ENCODE data around the gene FBXW11.

FBXW11 gene

GRCh38 chr5:172015346-172015745 lies 8.9 kb upstream of the FBXW11 start:
- DNase-seq, result no peak

DNA sequence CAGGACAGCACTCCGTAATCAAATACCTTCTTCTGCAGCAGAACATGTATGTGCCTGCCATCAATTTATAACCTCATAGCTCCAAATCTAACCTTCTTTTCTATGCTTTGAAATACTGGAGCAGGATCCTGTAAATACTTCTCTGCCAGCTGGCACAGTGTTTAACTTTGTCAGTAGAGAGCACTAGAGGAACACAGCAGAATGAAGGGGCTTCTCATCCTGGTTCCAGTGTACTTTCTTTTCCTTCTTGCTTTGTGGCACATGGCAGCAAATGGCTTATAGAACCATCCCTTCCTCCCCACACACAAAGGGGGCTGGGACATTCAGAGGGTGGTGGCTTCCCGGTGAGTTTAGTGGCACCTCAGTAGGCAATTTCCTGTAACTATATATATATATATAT lies 3.8 kb upstream of the FBXW11 start:
- DNase-seq, result no peak

GRCh38 chr5:172009536-172010270 lies 3.3 kb upstream of the FBXW11 start:
- DNase-seq, result no peak

DNA sequence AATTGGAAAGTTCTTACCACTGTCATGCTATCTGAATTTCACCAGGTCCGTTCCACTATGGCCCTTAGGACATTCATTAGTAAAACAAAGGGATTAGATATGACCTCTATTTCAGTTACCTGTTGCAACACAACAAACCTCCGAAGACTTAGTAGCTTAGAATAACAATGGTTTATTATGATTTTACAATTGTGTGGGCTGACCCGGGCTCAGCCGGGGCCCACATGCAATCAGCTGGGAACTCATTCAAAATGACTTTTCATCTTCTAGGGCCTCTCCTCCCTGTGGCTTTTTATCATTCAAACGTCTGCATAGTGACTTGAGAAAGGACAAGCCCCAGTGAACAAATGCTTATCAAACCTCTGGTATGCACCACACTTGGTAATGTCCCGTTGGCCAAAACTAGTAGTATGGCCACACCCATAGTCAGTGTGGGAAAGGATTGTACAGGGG lies 2.3 kb upstream of the FBXW11 start:
- DNase-seq, result no peak

GRCh38 chr5:172008111-172008455 lies 1.6 kb upstream of the FBXW11 start:
- DNase-seq, result no peak

- no peak for DNase-seq
Measured at GRCh38 chr5:172007175-172008110, 1.0 kb upstream of the FBXW11 start.

- no peak for DNase-seq
Measured at GRCh38 chr5:172005708-172006320, 624 bp downstream of the FBXW11 start.

DNA sequence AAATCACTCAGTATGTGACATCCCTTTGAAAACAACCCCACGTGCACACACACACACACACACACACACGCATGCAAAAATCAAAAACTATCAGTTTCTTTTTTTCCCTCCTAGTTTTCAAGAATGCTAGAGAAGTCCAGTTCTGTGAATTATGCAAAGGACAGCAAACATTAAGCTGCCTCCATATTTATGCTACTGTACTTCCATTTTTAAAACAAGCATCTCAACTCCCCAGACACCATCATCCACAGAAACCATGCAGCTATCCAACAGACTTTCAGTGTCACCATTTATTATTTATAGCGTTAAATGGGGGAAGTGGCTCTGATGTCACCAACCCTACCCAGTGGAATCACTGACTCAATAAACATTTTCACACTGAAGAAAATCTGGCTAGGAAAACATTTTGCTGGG lies 1.6 kb downstream of the FBXW11 start:
- no peak for DNase-seq

DNA sequence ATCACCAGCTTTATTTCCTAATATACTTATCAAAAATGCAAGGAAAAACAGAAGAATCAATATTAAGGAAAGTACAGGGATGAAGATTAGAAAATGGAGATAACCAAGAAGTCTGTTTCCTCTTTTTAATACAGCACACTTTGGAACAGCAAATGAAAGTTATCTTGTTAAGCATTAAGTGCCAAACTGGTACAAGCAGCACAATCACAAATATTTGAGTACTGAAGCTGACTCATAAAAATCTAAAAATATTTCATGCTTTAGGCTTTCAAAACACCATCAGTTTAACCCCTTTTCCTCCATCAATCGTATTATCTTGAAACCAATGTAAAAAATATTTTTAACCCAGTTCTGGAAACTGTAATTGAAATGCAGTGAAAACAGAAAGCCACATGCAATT lies 2.7 kb downstream of the FBXW11 start:
- no peak for DNase-seq

GRCh38 chr5:172002840-172003512 lies 3.5 kb downstream of the FBXW11 start:
- DNase-seq, result no peak

- DNase-seq, result no peak
Measured at GRCh38 chr5:172002310-172002709, 4.1 kb downstream of the FBXW11 start.

GRCh38 chr5:171999877-172000276 lies 6.6 kb downstream of the FBXW11 start:
- no peak for DNase-seq

DNA sequence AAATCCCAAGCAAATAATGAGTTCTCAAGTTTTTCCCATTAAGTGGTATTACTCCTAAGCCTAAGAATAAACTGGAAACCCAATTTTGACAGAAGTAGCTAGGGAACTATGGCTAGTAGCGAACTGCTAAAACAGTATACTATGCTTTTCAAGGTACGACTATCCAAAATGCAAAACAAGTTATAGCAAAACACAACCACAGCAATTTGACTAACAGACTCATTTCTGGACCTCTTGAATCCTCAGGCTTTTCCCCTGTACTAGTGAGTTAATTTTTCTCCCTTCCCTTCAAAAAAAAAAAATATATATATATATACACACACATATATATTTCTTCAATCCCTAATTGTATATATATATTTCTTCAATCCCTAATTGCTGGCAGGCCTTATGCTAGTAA lies 7.3 kb downstream of the FBXW11 start:
- no peak for DNase-seq

- no peak for DNase-seq
Measured at GRCh38 chr5:171997011-171997410, 9.4 kb downstream of the FBXW11 start.

DNA sequence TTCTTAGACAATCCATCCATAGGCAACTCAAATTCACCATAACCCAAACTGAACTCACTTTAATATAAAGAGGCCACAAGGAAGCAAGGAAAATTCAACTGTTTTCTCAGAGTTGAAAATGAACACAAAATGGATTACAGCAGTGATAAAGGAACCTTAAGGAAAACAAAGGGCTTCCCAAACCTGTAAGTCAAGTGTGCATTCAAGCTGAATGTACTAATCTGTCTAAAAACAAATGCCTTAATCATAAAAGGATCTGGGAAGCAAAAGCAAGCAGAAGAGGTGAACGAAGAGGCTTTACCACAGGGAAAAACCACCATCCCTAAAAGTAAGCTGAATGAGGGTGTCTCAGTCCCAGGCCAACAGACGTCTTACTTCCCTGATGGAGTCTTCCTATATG lies 13.6 kb downstream of the FBXW11 start:
- DNase-seq, result no peak

GRCh38 chr5:171992305-171992704 lies 14.1 kb downstream of the FBXW11 start:
- DNase-seq, result no peak

DNA sequence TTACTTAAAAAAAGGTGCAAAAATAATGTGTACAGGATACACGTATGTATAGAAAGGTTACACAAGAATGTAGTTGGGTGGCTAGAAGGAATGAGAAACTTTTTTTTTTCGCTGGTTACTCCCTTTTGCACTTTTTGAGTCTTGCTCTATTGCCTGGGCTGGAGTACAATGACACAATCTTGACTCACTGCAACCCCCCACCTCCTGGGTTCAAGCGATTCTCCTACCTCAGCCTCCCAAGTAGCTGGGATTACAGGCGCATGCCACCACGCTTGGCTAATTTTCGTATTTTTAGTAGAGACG lies 15.8 kb downstream of the FBXW11 start:
- no peak for DNase-seq

DNA sequence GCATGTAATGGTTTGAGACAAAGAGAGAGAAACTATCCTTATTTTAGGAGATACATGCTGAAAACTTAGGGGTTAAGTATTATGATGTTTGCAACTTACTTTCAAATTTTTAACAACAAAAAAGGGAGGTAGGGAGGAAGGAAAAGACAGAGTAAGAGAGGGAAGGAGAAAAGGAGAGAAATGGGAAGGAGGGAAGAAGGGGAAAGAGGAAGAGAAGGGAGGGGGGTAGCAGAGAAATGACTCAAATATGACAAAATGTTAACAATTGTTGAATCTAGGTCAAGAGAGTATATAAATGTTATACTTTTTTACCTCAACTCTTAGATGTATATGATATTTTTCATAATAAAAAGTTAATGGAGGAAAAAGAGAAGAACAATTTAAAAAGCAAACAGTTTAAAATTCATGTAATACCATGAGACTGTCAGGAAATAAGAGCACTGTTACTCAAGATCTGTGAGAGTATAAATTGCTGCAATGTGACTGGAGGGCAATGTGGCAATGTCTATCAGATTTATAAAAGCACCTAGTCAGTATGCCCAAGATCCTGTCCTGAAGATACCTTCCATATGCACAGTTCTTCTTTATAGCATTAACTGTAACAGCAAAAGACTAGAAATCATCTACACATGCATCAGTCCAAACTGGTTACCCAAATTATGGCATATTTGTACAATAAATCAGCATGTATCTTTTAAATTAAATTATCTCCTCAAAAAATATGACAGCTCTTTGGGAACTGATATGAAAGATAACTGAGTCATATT lies 16.3 kb downstream of the FBXW11 start:
- DNase-seq, result no peak

- DNase-seq, result no peak
Measured at GRCh38 chr5:171989276-171989675, 17.2 kb downstream of the FBXW11 start.

DNA sequence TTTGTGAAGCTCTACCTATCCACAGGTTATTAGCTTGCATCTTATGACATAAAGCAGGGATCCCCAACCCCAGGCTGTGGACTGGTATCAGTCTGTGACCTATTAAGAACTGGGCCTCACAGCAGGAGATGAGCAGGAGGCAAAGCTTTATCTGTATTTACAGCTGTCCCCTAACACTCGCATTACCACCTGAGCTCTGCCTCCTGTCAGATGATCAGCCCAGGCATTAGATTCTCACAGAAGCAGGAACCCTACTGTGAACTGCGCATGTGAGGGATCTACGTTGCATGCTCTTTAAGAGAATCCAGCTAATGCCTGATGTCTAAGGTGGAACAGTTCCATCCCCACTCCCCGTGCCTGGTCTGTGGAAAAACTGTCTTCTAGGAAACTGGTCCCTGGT lies 19.7 kb downstream of the FBXW11 start:
- DNase-seq, result no peak

DNA sequence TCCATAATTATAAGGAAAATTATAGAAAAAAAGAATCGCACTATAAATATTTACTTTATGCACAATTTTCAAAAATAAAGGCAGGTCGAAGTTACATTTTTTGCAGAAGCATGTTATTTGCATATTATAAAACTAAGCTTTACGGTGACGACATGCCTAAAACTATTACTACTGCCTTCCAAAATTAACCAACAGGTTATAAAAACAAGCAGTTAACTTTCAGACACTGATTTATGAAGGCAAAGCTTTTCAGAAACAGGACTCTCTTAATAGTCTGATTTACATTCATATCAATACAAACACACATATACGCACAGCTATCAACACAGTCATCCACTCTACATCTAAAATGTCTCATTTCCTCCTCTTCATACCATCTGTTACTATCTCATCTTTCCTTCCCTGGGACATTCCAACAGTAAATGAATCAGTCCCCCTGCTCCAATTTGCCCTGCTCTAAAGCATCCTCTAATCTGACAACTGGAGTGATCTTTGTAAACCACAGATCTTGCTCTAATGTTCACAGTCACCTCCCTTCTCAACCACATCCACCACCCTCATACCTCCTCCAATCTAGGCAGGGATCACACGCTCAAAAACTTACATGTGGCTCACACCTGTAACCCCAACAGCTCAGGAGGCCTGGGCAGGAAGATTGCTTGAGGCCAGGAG lies 21.6 kb downstream of the FBXW11 start:
- no peak for DNase-seq

- DNase-seq, result no peak
Measured at GRCh38 chr5:171981847-171982246, 24.6 kb downstream of the FBXW11 start.

Measured in NCI-H1105 (cell line).